Measurements from ENCODE around the gene NDNF. TPM values are rescaled to one million over a fixed set of nuclear protein-coding genes. Genes with fewer than 3 reads are reported as not detected.

NDNF gene, protein sequence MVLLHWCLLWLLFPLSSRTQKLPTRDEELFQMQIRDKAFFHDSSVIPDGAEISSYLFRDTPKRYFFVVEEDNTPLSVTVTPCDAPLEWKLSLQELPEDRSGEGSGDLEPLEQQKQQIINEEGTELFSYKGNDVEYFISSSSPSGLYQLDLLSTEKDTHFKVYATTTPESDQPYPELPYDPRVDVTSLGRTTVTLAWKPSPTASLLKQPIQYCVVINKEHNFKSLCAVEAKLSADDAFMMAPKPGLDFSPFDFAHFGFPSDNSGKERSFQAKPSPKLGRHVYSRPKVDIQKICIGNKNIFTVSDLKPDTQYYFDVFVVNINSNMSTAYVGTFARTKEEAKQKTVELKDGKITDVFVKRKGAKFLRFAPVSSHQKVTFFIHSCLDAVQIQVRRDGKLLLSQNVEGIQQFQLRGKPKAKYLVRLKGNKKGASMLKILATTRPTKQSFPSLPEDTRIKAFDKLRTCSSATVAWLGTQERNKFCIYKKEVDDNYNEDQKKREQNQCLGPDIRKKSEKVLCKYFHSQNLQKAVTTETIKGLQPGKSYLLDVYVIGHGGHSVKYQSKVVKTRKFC
- 2.0 and 2.1 TPM in 2 replicates for total RNA-seq (2014; rRNA removed; shearing (Covaris generic); ENCODE audit: low replicate concordance)

DNA sequence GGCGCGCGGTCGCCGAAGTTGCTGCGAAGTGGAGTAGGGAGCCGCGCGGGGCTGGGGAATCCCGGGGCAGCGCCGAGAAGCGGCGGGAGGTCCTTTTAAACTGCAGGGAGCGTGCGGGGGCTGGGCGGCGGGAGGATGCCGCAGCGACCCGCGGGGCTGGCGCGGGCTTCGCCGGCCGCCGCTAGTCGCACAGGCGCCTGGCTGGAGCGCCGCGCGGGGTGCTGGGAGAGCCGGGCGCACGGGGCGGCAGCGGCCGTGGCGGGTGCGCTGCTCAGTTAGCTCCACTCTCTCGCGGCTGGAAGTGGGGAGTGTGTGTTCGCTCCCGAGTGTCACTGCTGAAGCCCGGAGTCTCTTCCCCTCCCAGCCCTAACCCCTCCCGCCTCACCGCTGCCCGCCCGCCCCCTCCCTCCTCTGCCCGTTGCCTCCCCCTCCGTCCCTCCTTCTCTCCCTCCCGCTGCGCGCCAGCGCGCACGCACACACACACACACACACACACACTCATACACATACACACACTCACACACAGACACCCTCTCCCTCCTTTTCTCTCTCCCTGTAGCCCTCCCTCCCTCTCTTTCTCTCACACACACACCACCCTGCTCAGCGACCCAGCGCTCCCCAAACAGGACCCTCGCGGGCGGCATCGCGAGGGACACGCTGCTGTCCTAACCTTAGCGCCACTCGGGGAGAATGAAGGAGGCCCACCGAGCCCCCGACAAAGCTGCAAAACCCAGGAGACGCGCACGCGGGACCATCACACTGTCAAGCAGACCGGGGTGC lies at the start of gene NDNF:
Gene NDNF (minus strand): TSS at position 312 of the 780 bp plus-strand sequence. CDS start 26,698 bp downstream, outside the sequence.
- in situ Hi-C loops (cut with HindIII; ENCODE audit: low pct_unique_long_range_greater_than_20kb, low sequenced_read_pairs) = no loop called here
- peak; percentile 53 for DNase-seq (ENCODE audit: low read depth)

DNA sequence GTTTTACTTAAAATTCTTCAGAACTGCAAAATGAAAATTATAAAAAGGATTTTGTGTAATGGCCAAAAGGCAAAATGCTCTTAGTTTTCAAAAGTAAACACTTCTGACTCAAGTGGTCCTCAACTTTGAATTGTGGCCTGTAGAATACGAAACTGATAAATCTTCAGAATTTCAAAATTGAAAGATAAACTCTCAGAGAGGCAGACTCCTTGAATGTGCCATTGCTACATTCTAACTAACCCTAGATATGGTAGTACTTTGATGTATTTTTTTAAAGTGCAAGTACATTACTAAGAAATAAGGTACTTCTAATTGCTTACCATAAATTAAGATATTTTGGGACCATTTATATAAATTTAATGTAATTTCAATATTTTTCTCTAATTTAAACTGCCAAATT lies 47.4 kb upstream of the NDNF start:
- DNase-seq (ENCODE audit: low read depth) = no peak
- in situ Hi-C loops (cut with HindIII; ENCODE audit: low pct_unique_long_range_greater_than_20kb, low sequenced_read_pairs) = no loop called here

DNA sequence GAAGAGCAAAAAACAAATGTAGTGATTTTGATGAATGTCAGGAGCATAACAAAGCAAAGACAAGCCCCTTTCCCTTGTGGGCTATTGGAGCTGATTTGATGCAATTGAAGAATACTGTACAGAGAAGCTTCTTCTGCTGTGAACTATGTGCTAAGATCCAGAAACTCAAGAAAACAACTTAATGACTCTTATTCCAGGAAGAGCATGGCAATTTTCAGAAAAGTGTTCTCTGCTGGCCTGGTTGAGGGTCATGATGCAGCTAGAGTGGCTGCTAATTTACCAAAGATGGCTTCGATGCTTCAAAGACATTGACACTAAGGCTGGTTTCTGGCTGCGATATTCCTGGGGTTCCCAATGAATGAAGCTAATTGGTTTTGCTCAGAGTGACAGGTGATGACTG lies 46.0 kb upstream of the NDNF start:
- in situ Hi-C loops (cut with HindIII; ENCODE audit: low pct_unique_long_range_greater_than_20kb, low sequenced_read_pairs) = no loop called here

DNA sequence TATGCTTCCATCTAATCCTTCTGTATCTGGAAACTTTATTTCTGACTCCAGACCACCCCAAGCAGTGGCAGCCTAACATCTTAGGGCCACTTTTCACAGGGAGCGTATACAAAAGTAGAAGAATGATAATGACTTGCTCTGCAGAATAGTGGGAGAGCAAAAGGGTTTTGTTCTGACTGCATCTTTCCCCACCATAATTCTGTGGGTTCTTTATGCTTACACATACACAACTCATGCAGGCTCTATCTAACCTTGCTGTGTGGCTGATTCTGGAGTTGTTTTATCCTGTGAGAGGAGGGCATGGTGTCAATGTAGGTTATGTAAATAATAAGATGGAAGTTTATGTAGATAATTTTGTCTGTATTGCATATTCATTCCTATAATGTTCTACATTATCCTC lies 42.4 kb upstream of the NDNF start:
- in situ Hi-C loops (cut with HindIII; ENCODE audit: low pct_unique_long_range_greater_than_20kb, low sequenced_read_pairs) = no loop called here
- no peak for DNase-seq (ENCODE audit: low read depth)

More for the DNA sequence above, 46.0 kb upstream of the NDNF start:
- no peak for DNase-seq (ENCODE audit: low read depth)

DNA sequence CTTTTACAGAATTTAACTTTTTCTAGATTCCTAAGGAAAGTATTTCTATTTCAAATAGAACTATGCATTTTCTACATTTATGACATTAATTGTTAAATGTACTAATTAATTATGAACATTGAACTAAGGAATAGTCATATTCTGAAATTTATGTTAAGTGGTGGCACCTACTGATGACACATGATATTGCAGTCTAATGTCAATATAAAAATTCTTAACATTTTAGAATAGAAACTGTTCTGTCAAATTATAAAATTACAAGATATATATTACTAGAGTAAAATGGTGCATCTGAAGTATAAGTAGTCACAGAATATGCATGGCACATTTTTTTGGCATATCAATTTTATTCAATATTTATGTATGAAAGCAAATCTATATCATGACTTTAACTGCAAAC lies 40.2 kb upstream of the NDNF start:
- DNase-seq (ENCODE audit: low read depth) = no peak
- in situ Hi-C loops (cut with HindIII; ENCODE audit: low pct_unique_long_range_greater_than_20kb, low sequenced_read_pairs) = no loop called here

DNA sequence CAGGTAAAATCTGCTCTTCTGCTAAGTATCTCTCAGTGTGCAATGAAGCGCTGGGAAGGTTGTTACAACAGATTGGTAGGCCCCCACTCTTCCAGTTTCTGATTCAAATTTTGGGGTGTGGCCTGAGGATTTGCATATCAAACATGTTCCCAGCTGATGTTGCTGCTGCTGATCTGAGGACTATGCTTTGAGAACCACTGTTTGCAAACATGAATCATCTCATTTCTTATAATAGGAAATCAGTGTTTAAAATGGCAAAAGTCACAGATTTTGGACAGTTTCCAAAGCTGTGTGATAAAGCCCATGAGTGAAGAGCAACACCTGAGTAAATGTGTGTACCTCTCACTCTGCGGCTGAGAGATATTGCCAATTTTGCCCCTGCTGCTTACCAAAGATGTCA lies 36.2 kb upstream of the NDNF start:
- in situ Hi-C loops (cut with HindIII; ENCODE audit: low pct_unique_long_range_greater_than_20kb, low sequenced_read_pairs) = no loop called here
- DNase-seq (ENCODE audit: low read depth) = no peak

DNA sequence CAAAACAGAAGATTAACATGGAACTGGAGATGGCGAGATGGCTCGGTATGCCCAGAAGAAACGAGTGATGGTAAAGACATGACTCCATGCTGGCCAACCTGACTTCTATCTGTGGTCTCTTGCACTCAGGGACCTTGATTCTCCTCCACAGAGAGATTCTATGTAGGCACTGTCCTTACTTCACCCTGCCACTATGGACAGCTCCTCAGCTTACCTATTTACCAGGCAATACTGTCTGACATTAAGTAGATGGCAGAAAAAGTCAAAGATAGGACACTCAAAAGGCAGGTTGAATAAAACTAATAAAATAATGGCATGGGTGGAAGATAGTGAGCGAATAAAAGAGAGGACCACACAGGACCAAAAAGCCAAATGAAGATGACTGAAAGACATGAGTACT lies 35.2 kb upstream of the NDNF start:
- DNase-seq (ENCODE audit: low read depth) = no peak
- in situ Hi-C loops (cut with HindIII; ENCODE audit: low pct_unique_long_range_greater_than_20kb, low sequenced_read_pairs) = no loop called here

DNA sequence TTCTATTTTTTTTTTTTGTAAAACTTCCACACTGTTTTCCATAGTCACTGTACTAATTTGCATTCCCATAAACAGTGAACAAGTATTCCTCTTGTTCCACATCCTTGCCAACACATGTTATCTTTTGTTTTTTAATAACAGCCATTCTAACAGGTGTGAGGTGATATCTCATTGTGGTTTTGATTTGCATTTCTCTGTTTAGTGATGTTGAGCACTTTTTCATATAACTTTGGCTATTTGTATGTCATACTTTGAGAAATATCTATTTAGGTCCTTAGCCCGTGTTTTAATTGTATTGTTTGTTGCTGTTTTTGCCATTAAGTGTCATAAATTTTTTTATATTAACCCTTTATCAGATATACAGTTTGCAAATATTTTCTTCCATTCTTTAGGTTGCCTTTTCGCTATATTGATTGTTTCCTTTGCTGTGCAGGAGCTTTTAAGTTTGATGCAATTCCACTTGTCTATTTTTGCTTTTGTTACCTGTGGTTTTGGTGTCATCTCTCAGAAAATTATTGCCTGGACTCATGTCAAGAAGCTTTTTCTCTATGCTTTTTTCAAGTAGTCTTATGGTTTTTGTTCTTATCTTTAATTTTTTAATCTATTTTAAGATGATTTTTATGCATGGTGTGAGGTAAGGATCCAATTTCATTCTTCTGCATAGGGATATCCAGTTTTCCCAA lies 27.9 kb upstream of the NDNF start:
- DNase-seq (ENCODE audit: low read depth) = no peak
- in situ Hi-C loops (cut with HindIII; ENCODE audit: low pct_unique_long_range_greater_than_20kb, low sequenced_read_pairs) = no loop called here

DNA sequence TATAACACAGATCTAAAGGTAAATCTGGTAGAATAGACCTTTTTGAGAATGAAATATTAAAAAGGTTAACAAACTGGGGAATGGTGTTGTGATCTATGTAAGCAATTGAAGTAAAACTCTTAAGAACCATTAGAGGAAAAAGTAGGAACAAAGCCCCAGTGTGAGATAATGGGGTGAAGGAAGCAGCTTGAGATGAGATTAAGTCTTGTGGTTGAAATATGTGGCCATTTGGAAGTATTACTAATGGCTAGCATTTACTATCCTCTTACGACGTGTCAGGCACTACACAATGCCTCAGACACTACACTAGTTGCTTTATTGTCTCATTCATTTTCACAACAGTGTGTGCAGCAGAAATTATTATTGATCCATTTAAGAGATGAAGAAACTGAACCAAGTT lies 25.9 kb upstream of the NDNF start:
- DNase-seq (ENCODE audit: low read depth) = no peak
- in situ Hi-C loops (cut with HindIII; ENCODE audit: low pct_unique_long_range_greater_than_20kb, low sequenced_read_pairs) = no loop called here

DNA sequence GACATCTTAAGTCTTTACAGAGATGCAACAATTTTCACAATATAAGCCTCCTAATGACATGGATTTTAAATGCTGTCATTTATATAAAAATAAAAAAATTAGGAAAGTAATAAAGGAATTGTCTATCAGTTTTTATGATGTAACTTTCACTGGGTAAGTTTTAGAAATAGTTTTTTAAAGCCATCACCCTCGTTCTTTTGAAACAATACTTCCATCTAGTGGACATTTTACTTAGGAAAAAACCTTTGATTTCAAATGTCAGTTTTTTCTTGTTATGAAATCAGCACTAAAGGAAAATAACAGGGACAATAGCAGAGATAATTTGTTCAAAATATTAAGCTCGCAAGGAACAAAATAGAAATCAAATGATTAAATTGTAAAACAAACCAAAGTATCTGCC lies 24.3 kb upstream of the NDNF start:
- in situ Hi-C loops (cut with HindIII; ENCODE audit: low pct_unique_long_range_greater_than_20kb, low sequenced_read_pairs) = no loop called here
- peak; percentile 30 for DNase-seq (ENCODE audit: low read depth)

DNA sequence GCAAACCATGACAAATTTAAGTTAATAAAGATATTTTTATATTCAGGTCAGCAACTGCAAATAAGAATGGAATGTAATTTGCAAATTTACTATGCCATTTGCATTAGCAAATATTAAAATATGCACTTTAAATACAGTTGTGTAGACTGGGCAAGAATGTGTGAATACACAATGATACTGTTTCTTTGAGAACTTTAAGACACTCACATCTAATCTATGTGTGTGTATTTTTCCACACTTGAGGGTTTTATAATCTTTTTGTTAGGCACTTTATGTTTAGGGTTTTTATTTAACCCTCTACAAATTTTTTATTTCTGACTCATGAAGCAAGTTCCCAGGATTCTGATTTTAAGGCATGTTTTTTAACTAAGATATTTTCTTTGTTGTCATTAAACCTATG lies 23.9 kb upstream of the NDNF start:
- in situ Hi-C loops (cut with HindIII; ENCODE audit: low pct_unique_long_range_greater_than_20kb, low sequenced_read_pairs) = no loop called here
- DNase-seq (ENCODE audit: low read depth) = no peak

DNA sequence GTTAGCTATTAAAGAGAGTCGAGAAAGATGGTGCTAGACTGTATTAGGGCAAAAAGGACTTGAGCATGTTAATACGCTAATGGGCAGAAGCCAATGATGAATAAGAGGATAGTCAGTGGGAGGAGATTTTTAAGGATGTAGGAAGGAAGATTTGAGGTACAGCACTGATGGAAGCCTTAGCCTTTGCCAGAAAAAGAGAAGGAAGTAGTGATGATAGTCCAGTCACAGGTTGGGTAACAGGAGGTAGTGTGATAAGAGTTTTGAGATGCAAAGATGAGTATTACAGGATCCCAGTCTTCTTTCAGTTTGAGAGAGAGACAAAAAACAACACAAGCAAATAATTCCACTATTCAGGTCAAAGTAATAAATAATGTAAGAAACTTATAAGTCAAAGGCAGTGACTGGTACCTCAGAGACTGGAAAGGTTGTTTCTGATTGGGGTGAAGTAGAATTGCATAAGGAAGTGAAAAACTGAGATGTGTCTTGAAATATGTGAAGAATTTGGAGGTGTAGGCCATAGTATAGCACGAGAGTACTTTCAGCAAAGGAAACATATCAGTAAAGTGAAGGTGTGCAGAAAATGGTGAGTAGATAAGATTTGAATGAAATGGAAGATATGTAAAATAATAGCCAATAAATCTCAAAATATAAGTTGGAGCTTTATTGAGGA lies 22.1 kb upstream of the NDNF start:
- in situ Hi-C loops (cut with HindIII; ENCODE audit: low pct_unique_long_range_greater_than_20kb, low sequenced_read_pairs) = no loop called here

DNA sequence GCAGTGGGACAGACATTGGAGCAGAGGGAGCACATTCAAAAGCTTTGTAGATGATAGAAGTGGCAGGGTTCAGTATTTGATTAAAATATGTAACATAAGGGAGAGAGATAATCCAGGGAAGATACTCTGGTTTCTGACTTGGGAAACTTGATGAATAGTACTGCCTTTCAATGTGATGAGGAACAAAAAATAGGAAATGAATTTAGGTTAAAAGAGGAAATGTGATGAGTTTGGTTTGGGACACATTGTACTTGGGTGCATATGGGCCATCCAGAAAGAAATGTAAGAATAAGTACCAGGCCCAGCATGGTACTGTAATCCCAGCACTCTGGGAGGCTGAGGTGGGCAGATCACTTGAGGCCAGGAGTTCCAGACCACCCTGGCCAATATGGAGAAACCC lies 20.9 kb upstream of the NDNF start:
- in situ Hi-C loops (cut with HindIII; ENCODE audit: low pct_unique_long_range_greater_than_20kb, low sequenced_read_pairs) = no loop called here

More for the DNA sequence above, 22.1 kb upstream of the NDNF start:
- DNase-seq (ENCODE audit: low read depth) = no peak

DNA sequence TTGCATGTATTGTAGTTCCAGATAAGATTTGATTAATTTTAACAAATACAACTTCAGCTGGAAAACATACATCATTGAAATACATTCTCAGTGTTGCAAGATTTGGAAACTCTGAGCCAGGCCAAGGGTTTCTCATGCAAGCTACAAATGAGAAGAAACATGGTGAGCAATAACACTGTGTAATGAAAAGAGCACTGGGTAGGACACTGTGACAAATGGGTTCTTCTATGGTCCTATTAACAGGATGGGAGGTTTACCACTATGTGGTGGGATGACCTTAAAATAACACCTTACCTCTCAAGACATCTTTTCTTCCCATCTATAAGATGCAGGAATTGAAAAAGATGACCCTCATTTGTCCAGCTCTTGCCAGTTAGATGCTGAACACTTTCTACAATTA lies 19.6 kb upstream of the NDNF start:
- in situ Hi-C loops (cut with HindIII; ENCODE audit: low pct_unique_long_range_greater_than_20kb, low sequenced_read_pairs) = no loop called here
- DNase-seq (ENCODE audit: low read depth) = no peak

More for the DNA sequence above, 20.9 kb upstream of the NDNF start:
- DNase-seq (ENCODE audit: low read depth) = no peak

DNA sequence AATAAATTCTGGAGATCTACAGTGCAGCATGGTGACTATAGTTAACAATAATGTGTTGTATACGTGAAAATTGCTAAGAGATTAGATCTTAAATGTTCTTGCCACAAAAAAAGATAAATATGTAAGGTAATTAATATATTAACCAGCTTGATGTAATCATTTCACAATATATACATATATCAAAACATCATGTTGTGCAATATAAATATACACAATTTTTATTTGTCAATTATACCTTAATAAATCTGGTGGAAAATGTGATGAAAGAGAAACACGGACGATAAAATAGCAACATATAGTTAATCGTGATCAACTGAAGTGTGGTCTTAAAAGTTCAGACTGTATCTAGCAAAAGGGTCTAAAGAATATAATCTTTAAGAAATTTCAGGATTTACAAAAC lies 16.5 kb upstream of the NDNF start:
- in situ Hi-C loops (cut with HindIII; ENCODE audit: low pct_unique_long_range_greater_than_20kb, low sequenced_read_pairs) = no loop called here
- DNase-seq (ENCODE audit: low read depth) = no peak

DNA sequence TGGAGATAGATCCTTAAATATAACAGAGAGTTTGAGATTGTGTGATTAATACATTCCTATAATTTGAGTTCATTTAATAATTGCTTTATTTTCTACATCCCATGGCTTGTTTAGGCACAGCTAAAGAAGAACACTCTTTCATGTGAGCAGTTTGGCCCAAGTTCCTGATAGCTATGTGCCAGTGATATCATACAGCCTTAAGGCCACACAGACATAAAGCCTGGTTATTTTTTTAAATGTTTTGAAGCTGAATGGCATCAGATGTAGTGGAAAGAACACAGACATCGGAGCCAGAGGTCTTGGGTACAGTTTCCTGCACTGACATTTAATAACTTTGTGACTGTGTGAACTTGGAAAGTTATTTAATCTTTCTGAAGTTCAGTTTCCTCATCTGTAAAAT lies 7.0 kb upstream of the NDNF start:
- DNase-seq (ENCODE audit: low read depth) = no peak
- in situ Hi-C loops (cut with HindIII; ENCODE audit: low pct_unique_long_range_greater_than_20kb, low sequenced_read_pairs) = no loop called here

DNA sequence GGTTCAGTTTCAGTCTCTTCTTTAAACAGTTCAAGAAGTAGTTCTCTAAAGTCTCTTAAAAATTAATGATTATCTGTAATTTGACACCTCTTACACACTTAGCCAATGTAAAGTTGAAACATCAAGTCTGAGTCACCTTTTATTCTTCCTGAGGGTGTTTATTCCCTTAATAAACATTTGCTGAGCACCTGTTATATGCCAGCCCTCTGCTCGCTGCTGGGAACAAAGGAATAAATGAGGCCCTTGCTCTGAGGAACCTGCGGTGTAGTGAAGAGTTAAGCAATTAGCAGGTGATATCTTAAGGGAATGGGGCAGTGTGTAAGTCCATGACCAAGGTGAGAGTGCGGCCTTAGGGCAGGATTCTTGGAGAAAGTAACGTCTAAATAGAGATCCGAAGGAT lies 5.2 kb upstream of the NDNF start:
- in situ Hi-C loops (cut with HindIII; ENCODE audit: low pct_unique_long_range_greater_than_20kb, low sequenced_read_pairs) = no loop called here
- peak; percentile 73 for DNase-seq (ENCODE audit: low read depth)

DNA sequence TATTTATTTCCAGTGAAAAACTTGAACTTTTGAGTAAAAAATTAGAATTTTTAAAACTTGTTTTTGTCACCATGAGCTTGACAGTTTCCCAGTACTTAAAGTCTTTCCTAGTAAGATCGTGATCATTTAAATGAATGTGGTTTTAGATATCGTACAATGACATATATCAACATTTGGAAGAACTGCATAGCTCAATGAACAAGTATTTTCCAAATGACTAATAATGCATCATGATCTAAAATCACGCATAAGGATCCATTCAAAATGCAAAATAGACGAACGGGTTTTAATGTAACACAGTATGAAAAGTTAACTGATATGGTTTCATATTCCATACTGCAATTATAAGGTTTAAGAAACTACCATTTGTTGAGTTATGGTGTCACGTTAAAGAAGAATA lies 4.1 kb upstream of the NDNF start:
- no peak for DNase-seq (ENCODE audit: low read depth)
- in situ Hi-C loops (cut with HindIII; ENCODE audit: low pct_unique_long_range_greater_than_20kb, low sequenced_read_pairs) = no loop called here
